ENCODE measurements around the gene ARL5A. TPM values are rescaled to one million over a fixed set of nuclear protein-coding genes. Genes with fewer than 3 reads are reported as not detected.

ARL5A gene
- total RNA-seq, 2 donors from 2014 or later, result 21.3 to 21.4 TPM

- ATAC-seq (no peak), DNase-seq (no peak)
- no peak overlapping the region for H3K4me3 ChIP-seq
- H3K9me3 ChIP-seq, result no peaks in the 10 kb centered on the region
- WGBS, 2 donors, result 91 to 92% methylated on average over 1 of the region's 1 CpG
- no peak overlapping the region for H3K27ac ChIP-seq
- H3K4me1 ChIP-seq, result no peaks in the 10 kb centered on the region
- no peaks in the 10 kb centered on the region for H3K27me3 ChIP-seq
- TF ChIP-seq CTCF (IDR thresholded peaks at IDR 0.05) (no peak), POLR2A (IDR thresholded peaks at IDR 0.05) (no peak)
- peaks cover 5 to 6% of the 10 kb centered on the region in 2 donors for H3K36me3 ChIP-seq (replicated peaks in 1 of 2; ENCODE audit: insufficient read depth in 1 of 2, low read depth in 2 of 2)
- intact Hi-C loops (cut with DNase I), result no loop called here
Observed at GRCh38 chr2:151786483-151786882, 41.7 kb downstream of the ARL5A start.

- no peak for DNase-seq
- Histone ChIP-seq H3K27me3 (no peaks in the 10 kb centered on the region), H3K36me3 (replicated peaks in 1 of 2; ENCODE audit: insufficient read depth in 1 of 2, low read depth in 2 of 2) (peaks cover 5 to 6% of the 10 kb centered on the region in 2 donors), H3K9me3 (no peaks in the 10 kb centered on the region), H3K4me3 (no peak overlapping the region), H3K27ac (no peak overlapping the region), H3K4me1 (no peaks in the 10 kb centered on the region)
- no peak for TF ChIP-seq POLR2A (IDR thresholded peaks at IDR 0.05)
- TF ChIP-seq CTCF (IDR thresholded peaks at IDR 0.05), result no peak
- no peak for ATAC-seq
- WGBS, 2 donors, result 96 to 98% methylated on average over 5 of the region's 5 CpGs
- intact Hi-C loops (cut with DNase I), result no loop called here
Observed at GRCh38 chr2:151786077-151786476, 42.1 kb downstream of the ARL5A start.

GRCh38 chr2:151783133-151783520 lies 45.1 kb downstream of the ARL5A start:
- Histone ChIP-seq H3K4me3 (no peak overlapping the region), H3K4me1 (no peaks in the 10 kb centered on the region), H3K27me3 (no peaks in the 10 kb centered on the region), H3K9me3 (no peaks in the 10 kb centered on the region), H3K27ac (no peak overlapping the region), H3K36me3 (replicated peaks in 1 of 2; ENCODE audit: insufficient read depth in 1 of 2, low read depth in 2 of 2) (peaks cover 5 to 6% of the 10 kb centered on the region in 2 donors)
- intact Hi-C loops (cut with DNase I), result no loop called here
- DNase-seq (no peak), ATAC-seq (no peak)
- TF ChIP-seq POLR2A (IDR thresholded peaks at IDR 0.05), result no peak
- 96 to 99% methylated on average over 2 of the region's 2 CpGs for WGBS, 2 donors

GRCh38 chr2:151782378-151783132 lies 45.7 kb downstream of the ARL5A start:
- ATAC-seq, result no peak
- DNase-seq, result no peak
- H3K36me3 ChIP-seq (replicated peaks in 1 of 2; ENCODE audit: insufficient read depth in 1 of 2, low read depth in 2 of 2), result peaks cover 5 to 6% of the 10 kb centered on the region in 2 donors
- intact Hi-C loops (cut with DNase I), result no loop called here
- no peak overlapping the region for H3K4me3 ChIP-seq
- TF ChIP-seq CTCF (IDR thresholded peaks at IDR 0.05) (no peak), POLR2A (IDR thresholded peaks at IDR 0.05) (no peak)
- no peaks in the 10 kb centered on the region for H3K4me1 ChIP-seq
- no peaks in the 10 kb centered on the region for H3K9me3 ChIP-seq
- WGBS, 2 donors, result 85 to 91% methylated on average over 6 of the region's 6 CpGs
- H3K27ac ChIP-seq, result no peak overlapping the region
- no peaks in the 10 kb centered on the region for H3K27me3 ChIP-seq

- DNase-seq, result no peak
- H3K36me3 ChIP-seq (replicated peaks in 1 of 2; ENCODE audit: insufficient read depth in 1 of 2, low read depth in 2 of 2), result peaks cover 5 to 6% of the 10 kb centered on the region in 2 donors
- no peaks in the 10 kb centered on the region for H3K9me3 ChIP-seq
- intact Hi-C loops (cut with DNase I), result no loop called here
- H3K4me3 ChIP-seq, result no peak overlapping the region
- no peak for TF ChIP-seq CTCF (IDR thresholded peaks at IDR 0.05)
- TF ChIP-seq POLR2A (IDR thresholded peaks at IDR 0.05), result no peak
- 86 to 96% methylated on average over 4 of the region's 4 CpGs for WGBS, 2 donors
- H3K27ac ChIP-seq, result no peak overlapping the region
- H3K27me3 ChIP-seq, result no peaks in the 10 kb centered on the region
- H3K4me1 ChIP-seq, result no peaks in the 10 kb centered on the region
- ATAC-seq, result no peak
Observed at GRCh38 chr2:151781642-151782041, 46.6 kb downstream of the ARL5A start.

All from body of pancreas (tissue), 4 donors.